Epidermal melanocyte (primary cell): Measurements from ENCODE around the gene GPX4.

ENCODE experiments used
- DNase-seq: peaks from one replicate; pipeline ENCODE4 v3.0.0; 2011; ENCODE audit warnings: low spot score; ENCODE audit not compliant: insufficient read length

GPX4 gene

GRCh38 chr19:1084024-1084868, 19.5 kb upstream of the GPX4 start:
- DNase-seq = no peak

- DNase-seq = no peak
Measured at GRCh38 chr19:1085053-1085658, 18.6 kb upstream of the GPX4 start.

- no peak for DNase-seq
Measured at GRCh38 chr19:1085676-1086442, 17.9 kb upstream of the GPX4 start.

GRCh38 chr19:1086613-1087012, 17.2 kb upstream of the GPX4 start:
- no peak for DNase-seq

DNA sequence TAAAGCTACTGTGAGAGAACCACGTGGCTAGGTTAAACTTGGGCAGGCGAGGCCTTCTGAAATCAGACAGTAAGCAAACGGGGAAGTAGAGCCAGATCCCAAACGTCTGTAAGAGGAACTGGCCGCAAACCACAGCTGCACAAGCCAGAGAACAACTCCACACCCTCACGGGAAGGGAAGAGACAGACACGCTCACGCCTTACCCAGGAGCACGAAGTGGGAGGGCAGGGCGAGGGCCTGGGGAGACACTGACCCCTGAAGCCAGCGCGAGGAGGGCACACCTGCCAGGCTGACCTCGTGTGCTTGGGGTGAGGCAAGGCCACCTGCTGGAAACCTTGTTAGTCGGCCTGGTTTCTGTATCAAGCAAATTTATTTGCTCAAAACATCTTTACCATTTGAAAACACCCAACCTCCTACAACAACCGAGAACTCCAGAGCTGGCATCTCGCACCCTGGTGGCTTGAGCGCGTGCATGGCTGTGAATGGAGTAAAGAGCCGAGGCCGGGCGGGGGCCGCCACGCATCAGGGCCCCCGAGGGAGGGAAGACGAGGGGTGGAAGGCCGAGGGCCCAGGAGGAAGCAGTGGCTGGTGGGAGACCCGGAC, 15.9 kb upstream of the GPX4 start:
- DNase-seq = no peak

DNA sequence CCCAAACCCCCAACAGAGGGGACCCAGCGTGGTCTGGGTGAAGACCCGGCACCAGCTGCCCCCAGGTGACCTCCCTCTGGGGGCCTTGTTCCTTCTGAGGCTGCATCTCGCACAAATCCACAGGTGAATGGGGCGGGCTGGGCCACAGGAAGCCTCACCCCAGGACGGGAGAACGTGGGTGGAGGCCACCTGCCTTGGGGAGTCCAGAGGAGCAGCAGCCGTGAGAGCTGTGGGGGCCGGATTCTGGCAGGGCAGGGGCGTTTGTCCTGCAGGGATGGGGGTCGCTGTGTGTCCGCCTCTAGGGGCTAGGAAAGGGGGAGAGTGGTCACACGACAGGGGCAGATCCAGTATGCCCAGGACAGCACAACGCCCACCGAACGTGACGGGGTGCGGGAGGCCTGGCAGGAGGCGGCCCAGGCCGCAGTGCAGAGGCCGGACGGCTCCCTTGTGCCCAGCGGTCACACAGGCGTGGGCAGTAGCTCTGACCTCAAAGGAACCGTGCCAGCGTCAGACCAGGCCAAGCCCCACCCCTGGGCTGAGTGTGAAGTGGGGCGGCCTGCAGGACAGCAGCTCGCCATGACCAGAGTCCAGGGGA, 15.3 kb upstream of the GPX4 start:
- DNase-seq = no peak

DNA sequence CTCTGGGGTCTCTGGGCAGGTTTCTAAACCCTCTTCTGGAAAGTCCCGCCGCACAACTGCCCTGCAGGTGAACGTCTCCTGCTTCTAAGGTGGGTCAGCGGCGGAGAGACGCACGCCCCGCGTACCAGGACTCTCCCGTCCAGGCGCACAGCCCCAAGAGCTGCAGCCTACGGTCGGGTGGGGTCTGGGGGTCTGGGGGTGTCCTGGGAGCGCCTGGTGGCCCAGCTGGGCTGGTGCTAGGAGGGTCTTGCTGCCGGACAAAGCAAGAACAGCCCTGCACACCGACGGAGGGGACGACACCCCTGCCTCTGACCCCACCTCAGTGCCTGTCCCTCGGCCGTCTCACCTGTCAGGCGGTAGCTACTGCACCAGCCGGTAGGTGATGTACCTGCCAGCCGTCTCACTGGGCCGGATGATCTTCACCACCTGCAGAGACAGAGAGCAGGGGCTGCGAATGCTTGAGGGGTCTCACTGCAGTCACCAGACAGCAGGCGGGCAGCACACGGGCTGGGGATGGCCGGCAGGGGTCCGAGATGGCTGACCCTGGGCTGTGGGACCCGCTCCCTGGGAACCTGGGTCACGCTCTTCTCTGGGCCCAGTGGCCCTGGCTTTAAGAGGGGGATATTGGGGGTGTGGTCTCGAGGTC, 14.5 kb upstream of the GPX4 start:
- no peak for DNase-seq

DNA sequence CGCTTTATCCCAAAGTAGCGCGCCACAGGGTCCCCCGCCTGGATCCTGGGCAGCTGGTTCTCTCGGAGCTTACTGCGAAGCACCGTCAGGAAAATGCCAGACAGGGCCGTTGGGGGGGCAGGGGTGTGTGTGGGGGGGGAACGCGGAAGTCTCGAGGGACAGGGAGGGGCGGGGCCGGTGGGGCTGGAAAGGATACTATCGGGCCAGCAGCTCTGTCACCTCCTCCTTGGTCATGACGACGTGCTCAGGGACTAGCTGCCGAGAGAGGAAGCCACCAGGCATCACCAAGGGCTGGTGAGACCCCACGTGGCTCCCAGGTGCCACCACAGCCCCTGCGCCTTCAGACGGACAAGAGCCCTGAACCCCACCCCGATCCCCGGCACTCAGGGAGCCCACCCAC, 13.9 kb upstream of the GPX4 start:
- no peak for DNase-seq

DNA sequence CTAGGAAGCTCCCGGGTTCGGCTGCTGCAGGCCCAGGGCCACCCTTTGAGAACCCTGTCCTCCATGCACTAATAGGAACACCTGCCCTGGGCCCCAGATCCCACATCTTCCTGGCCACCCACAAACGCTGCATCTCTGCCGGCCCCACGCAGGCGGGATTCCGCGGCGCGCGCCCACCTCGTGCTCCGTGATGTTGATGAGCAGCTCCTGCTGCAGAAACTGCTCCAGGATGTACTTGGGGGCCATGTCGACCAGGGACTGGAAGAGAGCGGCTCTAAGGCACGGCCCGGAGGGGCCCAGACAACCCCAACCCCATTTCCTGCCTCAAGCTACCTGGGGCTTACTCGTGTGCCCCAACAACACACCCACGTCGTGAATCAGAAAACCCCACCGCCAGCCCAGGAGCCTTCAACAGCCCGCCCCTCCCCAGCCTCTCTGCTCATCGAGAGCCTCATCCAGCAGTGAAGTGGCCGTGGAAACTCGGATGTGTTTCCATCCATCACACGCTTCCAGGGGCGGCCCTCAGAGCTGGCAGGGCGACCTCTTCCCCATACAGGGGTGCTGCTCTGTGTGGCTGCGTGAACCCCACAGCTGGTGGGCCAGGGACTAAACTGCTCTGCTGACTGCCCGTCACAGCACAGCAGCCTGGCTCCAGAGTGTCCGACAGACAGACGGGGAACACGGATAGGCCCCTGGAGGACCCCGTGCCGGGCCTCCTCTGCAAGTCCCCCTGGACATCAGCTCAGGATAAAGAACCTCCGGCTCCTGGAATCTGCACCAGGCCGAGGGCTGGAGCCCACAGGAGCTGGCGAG, 12.9 kb upstream of the GPX4 start:
- no peak for DNase-seq

GRCh38 chr19:1091544-1092175, 12.1 kb upstream of the GPX4 start:
- DNase-seq = no peak

- no peak for DNase-seq
Measured at GRCh38 chr19:1093330-1093729, 10.5 kb upstream of the GPX4 start.

- no peak for DNase-seq
Measured at GRCh38 chr19:1093811-1094553, 9.8 kb upstream of the GPX4 start.

DNA sequence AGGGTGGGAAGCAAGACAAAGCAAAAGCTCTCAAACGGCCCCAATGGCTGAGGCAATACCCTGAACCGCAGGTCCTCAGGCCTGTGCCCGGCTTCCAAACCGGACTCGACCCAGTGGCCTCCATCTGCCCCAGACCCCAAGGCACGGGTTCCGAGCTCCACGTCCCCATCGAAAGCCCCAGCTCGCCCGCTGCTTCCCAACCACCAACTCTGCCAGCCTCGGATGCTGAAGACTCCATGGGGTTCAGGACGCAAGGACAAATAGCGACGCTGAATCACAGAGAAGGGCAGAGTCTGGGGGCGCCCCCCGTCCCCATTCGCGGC, 9.2 kb upstream of the GPX4 start:
- DNase-seq = no peak

GRCh38 chr19:1094978-1095701, 8.7 kb upstream of the GPX4 start, which contains the start of gene POLR2E:
TSS of gene POLR2E (minus strand) at chr19:1095375. CDS start at chr19:1095315, 60 bp downstream.
- peak; percentile 99 for DNase-seq

- no peak for DNase-seq
Measured at GRCh38 chr19:1097810-1098176, 6.0 kb upstream of the GPX4 start.

- DNase-seq = no peak
Measured at GRCh38 chr19:1098177-1099051, 5.4 kb upstream of the GPX4 start.

GRCh38 chr19:1101337-1101698, 2.5 kb upstream of the GPX4 start:
- DNase-seq = no peak
